GM12872 (cell line): Measurements from ENCODE around the gene ETV3L.

Source experiments
- TF ChIP-seq, protein P1 (sequence below): IDR thresholded peaks from 3 replicates; pipeline ENCODE4 v1.5.1; 2011; ENCODE audit warnings: low read depth, mild to moderate bottlenecking, low read length, moderate library complexity; ENCODE audit not compliant: insufficient read depth

Gene ETV3L

DNA sequence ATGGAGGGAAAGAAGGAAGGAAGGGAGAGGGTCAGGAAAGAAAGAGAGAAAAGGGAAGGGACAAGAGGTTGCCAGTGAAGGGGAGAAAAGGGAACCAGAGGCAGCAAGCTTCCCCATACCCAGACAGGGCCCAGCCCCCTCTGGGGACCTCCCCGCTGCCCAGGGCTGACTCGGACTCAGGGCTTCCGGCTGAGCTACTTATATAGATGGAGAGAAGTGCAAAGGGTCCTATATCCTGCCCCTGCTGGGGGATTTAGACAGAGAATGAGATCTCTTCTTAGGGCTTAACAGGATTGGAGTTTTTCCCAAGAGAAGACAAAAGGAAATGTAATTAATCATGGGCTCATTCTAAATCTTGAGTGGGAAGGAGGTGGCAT lies at the start of gene ETV3L:
ETV3L (minus strand) TSS at position 176 of the 377 bp plus-strand sequence. CDS start 285 bp downstream, outside the sequence.
- TF ChIP-seq, protein P1, sequence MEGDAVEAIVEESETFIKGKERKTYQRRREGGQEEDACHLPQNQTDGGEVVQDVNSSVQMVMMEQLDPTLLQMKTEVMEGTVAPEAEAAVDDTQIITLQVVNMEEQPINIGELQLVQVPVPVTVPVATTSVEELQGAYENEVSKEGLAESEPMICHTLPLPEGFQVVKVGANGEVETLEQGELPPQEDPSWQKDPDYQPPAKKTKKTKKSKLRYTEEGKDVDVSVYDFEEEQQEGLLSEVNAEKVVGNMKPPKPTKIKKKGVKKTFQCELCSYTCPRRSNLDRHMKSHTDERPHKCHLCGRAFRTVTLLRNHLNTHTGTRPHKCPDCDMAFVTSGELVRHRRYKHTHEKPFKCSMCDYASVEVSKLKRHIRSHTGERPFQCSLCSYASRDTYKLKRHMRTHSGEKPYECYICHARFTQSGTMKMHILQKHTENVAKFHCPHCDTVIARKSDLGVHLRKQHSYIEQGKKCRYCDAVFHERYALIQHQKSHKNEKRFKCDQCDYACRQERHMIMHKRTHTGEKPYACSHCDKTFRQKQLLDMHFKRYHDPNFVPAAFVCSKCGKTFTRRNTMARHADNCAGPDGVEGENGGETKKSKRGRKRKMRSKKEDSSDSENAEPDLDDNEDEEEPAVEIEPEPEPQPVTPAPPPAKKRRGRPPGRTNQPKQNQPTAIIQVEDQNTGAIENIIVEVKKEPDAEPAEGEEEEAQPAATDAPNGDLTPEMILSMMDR = no peak

DNA sequence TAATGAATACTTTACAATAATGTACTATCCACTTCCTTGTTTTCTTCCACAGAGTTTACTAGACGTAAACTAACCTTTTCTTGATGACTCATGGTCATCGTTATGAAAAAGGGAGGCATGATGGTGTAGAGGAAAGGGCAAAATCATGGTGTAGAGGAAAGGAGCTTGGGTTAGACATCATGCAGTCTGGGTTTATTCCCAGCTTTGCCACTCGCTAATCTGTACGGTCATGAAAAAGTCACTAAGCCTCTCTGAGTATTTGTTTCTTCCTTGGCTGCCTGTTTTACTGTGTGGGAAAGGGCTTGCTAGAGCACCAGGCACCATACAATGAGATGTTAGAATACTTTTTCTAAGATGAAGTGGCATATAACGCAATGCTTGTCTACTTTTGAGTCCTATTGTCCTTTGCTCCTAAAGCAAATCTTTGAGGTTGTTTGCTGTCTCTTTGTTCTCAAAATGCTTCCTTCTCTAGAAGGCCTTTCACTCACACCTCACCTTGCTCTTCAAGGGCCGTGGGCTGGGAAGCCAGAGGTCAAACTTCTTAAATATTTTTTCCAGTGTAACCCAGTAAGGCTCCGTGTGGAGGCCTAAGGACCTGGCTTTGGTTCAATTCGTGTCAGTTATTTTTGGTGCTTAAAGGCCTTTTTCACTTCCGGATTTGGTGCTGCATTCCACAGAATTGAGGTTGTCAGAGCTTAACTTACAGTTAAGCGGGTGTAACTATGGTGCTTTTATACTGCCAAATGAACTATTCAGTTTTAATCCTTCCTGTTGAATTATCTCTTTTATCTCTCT lies 48.5 kb upstream of the ETV3L start:
- TF ChIP-seq, protein P1 = no peak

DNA sequence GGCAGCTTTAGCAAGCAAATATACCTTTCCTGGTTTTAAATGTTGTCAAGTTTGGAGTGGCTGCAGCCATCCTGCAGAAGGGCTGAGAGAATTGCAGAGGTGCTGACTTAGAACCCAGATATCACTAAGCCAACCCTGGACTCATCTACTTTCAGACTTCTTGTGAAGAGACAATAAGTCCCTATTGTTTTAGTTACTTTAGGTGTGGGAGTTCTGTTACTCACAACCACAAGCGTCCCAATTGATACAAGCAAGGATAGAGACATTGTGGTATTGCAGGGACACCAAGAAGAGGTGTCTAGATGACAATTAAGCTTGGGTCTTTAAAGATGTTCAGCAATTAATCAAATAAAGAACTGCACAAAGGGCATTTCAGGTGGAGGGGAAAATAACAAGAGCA lies 47.4 kb upstream of the ETV3L start:
- TF ChIP-seq, protein P1 = no peak

DNA sequence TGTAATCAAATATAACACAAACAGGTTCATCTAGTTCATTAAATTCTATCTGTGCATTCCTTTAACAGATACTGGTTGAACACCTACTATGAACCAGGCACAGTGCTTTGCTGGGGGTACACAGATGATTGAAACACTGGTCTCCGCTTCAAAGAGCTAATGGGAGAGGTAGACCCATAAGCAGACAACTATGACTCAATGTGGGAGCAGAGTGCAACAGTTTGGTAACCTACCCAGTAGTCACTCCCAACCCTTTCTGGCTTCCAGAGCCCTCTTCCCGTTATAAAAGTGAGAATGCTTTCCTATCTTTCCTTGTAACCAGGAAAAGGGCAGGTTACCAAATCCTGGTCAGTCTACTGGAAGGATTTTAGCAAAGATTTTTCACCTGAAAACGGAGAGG lies 46.6 kb upstream of the ETV3L start:
- TF ChIP-seq, protein P1 = no peak

DNA sequence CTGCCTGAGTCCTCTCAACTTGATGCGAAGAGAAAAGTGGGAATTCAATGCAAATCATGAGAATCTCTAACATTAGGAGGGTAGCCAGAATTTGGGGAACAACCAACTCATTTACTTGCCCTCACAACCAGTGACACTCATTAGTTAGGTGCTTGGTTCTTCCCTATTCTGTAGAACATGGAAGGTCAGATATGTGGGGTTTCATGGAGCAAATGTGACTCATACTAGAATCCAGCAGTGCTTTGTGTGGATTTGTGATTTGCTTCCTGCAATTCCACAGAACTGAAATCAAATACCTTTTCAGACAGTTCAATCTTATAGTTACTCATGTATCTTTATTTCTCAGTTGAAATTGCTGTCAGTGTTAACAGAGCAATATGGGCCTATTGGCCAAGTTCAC lies 45.5 kb upstream of the ETV3L start:
- TF ChIP-seq, protein P1 = no peak

DNA sequence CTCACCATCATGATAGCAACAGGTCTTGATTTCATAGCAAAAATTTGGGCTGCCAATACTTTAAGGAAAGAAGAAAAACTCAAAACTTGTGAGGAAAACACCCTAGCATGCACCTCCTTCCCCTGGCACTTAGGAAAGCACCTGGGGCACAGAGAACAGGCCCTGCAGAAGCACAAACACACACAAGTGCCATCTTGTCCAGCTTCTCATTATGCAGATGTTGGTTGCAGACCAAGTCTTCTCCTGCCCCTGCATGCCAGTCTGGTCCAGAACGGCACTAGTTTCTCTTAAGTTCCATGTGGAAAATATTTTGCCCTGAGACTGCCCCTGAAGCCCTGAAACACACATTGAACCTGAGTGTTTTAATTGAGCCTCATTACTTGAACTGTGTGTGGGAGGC lies 44.9 kb upstream of the ETV3L start:
- TF ChIP-seq, protein P1 = no peak

DNA sequence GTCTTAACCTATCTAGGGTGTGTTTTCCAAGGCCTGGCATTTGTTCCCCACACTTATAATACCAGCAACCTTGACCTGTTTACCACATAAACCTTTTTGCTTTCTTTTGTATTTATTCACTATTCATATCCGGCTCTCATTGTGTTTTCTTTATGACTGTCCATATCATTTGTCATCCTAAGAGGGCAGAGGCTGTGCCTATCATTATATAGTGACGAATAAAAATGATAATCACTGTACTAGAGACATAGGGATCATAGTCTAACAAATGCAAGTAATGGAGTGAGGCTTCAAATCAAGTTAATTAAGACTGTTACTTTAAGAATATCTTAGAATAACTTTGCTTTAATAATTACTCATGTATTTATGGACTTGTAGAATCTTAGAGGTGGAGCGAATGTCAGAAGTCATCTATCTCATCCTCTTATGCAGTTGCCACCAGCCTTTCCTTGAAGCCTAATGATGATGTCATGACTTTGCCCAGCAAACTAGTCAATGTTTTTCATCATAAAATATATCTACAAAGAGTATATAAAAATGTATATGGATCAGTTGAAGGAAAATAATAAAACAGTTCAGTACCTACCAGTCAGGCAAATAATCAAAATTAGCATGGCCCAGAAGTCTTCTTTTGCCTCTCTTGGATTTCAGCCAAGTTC lies 43.3 kb upstream of the ETV3L start:
- TF ChIP-seq, protein P1 = no peak
